HCEC 1CT (cell line): ENCODE data around the gene C10orf71.

Source experiments
- DNase-seq: peaks from one replicate; pipeline ENCODE4 v3.0.0-alpha.2; 2017

C10orf71 gene

DNA sequence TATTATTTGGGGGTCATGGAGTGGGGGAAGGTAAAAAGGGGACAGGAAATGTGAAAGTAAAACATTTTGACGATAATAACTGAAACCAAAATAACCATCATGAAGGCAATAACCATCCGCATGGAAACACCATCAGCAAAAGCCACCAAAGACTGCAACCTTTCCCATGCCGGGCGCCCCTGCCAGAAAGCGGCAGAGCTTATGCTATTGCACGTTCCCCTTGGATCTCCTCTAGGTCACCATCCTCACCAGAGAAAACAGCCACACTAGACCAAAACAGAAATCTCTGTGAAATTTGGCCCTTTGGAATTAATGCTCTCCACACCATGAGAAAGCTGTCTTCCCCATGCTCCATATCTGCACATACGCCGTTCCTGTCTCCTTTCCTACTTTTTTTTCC is 65.8 kb downstream of the C10orf71 start:
- no peak for DNase-seq

- no peak for DNase-seq
Measured at GRCh38 chr10:49365275-49365674, 66.3 kb downstream of the C10orf71 start.

- no peak for DNase-seq
Measured at GRCh38 chr10:49365675-49366415, 66.9 kb downstream of the C10orf71 start.

DNA sequence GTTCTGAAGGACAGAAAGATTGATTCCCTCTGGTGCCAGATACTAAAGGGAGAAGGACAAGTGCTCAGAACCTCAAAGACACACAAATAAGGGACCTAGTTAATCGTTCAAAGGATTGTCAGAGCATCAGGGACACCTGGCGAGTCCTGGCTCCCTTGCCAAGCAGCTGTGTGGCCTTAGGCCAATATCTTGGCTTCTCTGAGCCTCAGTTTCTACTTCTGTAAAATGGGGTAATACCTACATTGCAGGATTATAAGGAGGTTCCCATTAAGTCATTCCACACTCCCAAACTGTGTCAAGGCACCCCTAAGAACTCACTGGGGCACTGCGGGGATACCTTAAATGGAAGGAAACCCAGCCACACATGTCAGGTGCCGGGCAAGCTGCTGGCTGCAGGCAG is 67.5 kb downstream of the C10orf71 start:
- no peak for DNase-seq

- no peak for DNase-seq
Measured at GRCh38 chr10:49367600-49367999, 68.6 kb downstream of the C10orf71 start.

DNA sequence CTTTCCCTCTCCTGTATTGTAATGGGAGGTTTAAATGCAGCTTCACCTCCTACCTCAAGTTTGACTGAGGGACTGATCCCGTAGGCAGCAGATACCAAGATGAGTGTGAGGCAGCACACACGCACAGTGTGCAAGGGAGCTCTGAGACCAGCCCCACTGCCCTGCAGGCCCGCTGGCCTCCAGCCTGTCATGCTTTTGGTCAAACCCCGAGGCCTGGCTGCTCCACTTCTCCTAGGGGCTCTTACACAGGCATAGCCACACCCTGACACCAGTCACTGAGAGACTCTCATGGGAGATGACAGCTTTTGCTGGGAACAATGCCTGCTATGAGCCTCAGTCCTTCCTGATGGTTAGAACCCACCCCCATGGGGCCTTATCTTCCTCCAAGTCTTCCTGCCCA is 69.3 kb downstream of the C10orf71 start:
- no peak for DNase-seq

GRCh38 chr10:49369216-49370162 is 70.5 kb downstream of the C10orf71 start:
- DNase-seq = no peak

DNA sequence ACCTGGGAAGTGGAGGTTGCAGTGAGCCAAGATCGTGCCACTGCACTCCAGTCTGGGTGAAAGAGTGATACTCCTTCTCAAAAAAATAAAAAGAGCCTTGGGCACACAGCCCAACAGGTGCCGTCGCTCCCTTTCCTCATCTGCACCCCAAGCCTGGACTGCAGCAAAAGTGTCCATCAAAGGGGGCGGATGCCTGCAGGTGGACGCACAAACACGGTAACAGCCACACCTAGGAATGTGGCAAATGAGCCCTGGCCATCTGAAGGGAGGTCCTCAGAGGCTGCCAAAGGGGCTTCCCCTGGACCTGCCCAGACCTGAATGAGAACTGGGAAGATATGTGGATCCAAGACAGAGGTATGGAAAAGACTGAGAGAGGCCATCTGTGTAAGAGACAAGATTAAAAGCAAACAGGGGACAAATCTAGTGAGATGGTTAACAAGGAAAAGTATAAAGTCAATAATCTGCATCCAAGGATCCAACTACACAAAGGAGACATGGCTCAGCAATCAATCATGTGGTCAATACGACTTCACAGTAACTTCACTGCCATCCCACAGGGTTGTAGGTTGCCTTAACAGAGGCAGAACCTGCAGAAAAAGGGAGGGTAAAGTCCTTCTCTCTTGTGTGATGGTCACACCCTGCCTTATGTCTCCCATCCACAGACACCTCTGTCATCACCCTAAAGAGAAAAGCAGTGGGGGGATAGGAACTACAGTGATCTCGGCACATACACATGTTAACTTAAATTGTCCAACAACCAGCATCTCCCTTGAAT is 71.5 kb downstream of the C10orf71 start:
- DNase-seq = no peak

- no peak for DNase-seq
Measured at GRCh38 chr10:49371967-49372366, 73.0 kb downstream of the C10orf71 start.

DNA sequence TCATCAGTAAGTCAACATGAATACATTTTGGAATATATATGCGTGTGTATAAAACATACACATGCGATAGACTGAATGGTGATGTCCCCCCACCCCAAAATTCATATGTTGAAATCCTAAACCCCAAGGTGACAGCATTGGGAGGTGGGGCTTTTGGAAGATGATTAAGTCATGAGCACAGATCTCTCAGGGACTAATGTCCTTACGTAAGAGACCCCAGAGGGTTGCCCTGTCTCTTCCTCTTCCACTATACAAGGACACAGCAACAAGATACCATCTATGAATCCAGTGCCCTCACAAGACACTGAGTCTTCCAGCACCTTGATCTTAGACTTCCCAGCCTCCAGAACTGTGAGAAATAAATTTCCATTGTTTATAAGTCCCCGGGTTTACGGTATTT is 74.4 kb downstream of the C10orf71 start:
- DNase-seq = no peak

- no peak for DNase-seq
Measured at GRCh38 chr10:49374740-49375139, 75.8 kb downstream of the C10orf71 start.

DNA sequence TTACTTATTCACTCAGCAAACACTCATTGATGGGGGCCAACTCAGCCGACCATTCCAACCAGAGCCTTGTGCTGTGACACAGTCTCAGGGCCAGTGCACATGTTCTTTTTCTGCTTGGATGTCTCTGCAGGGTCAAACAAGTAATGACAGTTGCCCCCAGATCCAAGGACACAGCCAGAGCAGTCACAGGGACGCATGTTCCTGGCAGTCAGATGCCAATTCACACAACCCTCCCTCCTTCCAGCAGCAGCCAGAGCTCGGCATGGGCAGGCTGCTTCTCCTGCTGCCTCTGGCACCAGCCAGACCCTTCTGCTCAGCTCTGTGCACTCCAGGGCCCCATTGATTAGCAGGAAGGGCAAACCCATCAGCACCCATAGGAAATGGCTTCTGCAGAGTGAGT is 76.6 kb downstream of the C10orf71 start:
- no peak for DNase-seq
